Testis (tissue), 3 donors: ENCODE measurements around the gene CAV3. TPM values are rescaled to one million over a fixed set of nuclear protein-coding genes. Genes with fewer than 3 reads are reported as not detected.

ENCODE experiments used
- DNase-seq: peaks from one replicate; pipeline ENCODE4 v3.0.0-alpha.2; 2019
- H3K27ac ChIP-seq, 2 donors: fragments of 200-600 bp; sonication (generic); one replicate each; pipeline ENCODE4 v1.5.1; 2019
- H3K27me3 ChIP-seq: fragments of 200-600 bp; sonication (generic); one replicate; pipeline ENCODE4 v1.5.1; 2019
- H3K36me3 ChIP-seq: fragments of 200-600 bp; sonication (generic); one replicate; pipeline ENCODE4 v1.5.1; 2017; ENCODE audit warnings: low read depth; ENCODE audit errors: missing control alignments
- H3K4me1 ChIP-seq: fragments of 200-600 bp; sonication (generic); one replicate; pipeline ENCODE4 v1.5.1; 2019
- H3K4me3 ChIP-seq, 2 donors: fragments of 200-600 bp; sonication (generic); one replicate each; pipeline ENCODE4 v1.5.1; 2017 to 2019
- H3K9me3 ChIP-seq: fragments of 200-600 bp; sonication (generic); one replicate; pipeline ENCODE4 v1.5.1; 2017
- CTCF ChIP-seq, 3 experiments: fragments of 450-650 bp in 2 of 3; fragments of 200-600 bp in 1 of 3; sonication (generic) in 1 of 3; IDR thresholded peaks; one replicate each; pipeline ENCODE4 v1.5.1; 2016 to 2019; ENCODE audit warnings: antibody characterized with exemption in 3 of 3, mild to moderate bottlenecking in 2 of 3, moderate library complexity in 1 of 3
- POLR2A ChIP-seq: fragments of 450-650 bp; IDR thresholded peaks from one replicate; pipeline ENCODE4 v1.6.1; 2017; ENCODE audit warnings: antibody characterized with exemption, mild to moderate bottlenecking, moderate library complexity
- WGBS, 2 donors: methylation state at CpG; one replicate each; pipeline ENCODE4 v1.1.5; 2018; 5-methylcytosine and 5-hydroxymethylcytosine counted together
- intact Hi-C: fragments of 100-400 bp; cut with DNase I; formaldehyde crosslinking; loops from one replicate; pipeline ENCODE4 v1.15.1; 2023; ENCODE audit warnings: low total_unique reads
- polyA plus RNA-seq: library from polyadenylated mRNA; stranded (reverse); fragments of 350-450 nt; fragmentation: Illumina TruSeq; extraction: RNeasy Lipid Tissue Mini Kit (QIAGEN cat#74804); gene quantifications from one replicate; pipeline ENCODE4 v1.2.3, GENCODE V29; 2014; ENCODE audit warnings: low read depth, low replicate concordance; ENCODE audit not compliant: insufficient read depth
- total RNA-seq, 2 donors: library from RNA; depleted of rRNA; stranded (reverse); fragments of >200 nt; gene quantifications; one replicate each; pipeline ENCODE4 v1.2.3, GENCODE V29; 2016

The CAV3 gene
- total and polyA plus RNA-seq, 3 donors from 2014 or later: 1.3 TPM; not detected in 2

GRCh38 chr3:8729479-8729878 is 4.1 kb upstream of the CAV3 start:
- no peak overlapping the region for H3K4me3 ChIP-seq
- no peak for TF ChIP-seq CTCF (IDR thresholded peaks at IDR 0.05)
- no peak for TF ChIP-seq POLR2A
- WGBS, 2 donors: 92 to 95% methylated on average over 3 of the region's 3 CpGs
- H3K36me3 ChIP-seq: no peaks in the 10 kb centered on the region
- no peak overlapping the region for H3K27ac ChIP-seq
- DNase-seq: no peak
- no peaks in the 10 kb centered on the region for H3K4me1 ChIP-seq
- intact Hi-C loops: no loop called here
- H3K9me3 ChIP-seq: no peaks in the 10 kb centered on the region
- no peaks in the 10 kb centered on the region for H3K27me3 ChIP-seq

GRCh38 chr3:8730656-8731055 is 2.9 kb upstream of the CAV3 start:
- Histone ChIP-seq H3K9me3 (no peaks in the 10 kb centered on the region), H3K27me3 (no peaks in the 10 kb centered on the region), H3K4me1 (no peaks in the 10 kb centered on the region), H3K36me3 (no peaks in the 10 kb centered on the region), H3K4me3 (no peak overlapping the region), H3K27ac (no peak overlapping the region)
- TF ChIP-seq POLR2A: no peak
- no peak for TF ChIP-seq CTCF (IDR thresholded peaks at IDR 0.05)
- intact Hi-C loops: no loop called here
- WGBS, 2 donors: 56 to 66% methylated on average over 3 of the region's 3 CpGs
- no peak for DNase-seq

- no peaks in the 10 kb centered on the region for H3K4me1 ChIP-seq
- DNase-seq: no peak
- intact Hi-C loops: no loop called here
- TF ChIP-seq CTCF (IDR thresholded peaks at IDR 0.05) (no peak), POLR2A (no peak)
- H3K9me3 ChIP-seq: no peaks in the 10 kb centered on the region
- no peak overlapping the region for H3K4me3 ChIP-seq
- H3K27ac ChIP-seq: no peak overlapping the region
- WGBS, 2 donors: 88 to 93% methylated on average over 4 of the region's 4 CpGs
- H3K27me3 ChIP-seq: no peaks in the 10 kb centered on the region
- no peaks in the 10 kb centered on the region for H3K36me3 ChIP-seq
Measured at GRCh38 chr3:8732413-8732812, 1.2 kb upstream of the CAV3 start.

- no peak for DNase-seq
- Histone ChIP-seq H3K9me3 (no peaks in the 10 kb centered on the region), H3K27me3 (no peaks in the 10 kb centered on the region), H3K4me3 (no peak overlapping the region), H3K36me3 (no peaks in the 10 kb centered on the region), H3K27ac (no peak overlapping the region), H3K4me1 (no peaks in the 10 kb centered on the region)
- intact Hi-C loops: no loop called here
- 90 to 91% methylated on average over 16 to 19 of the region's 19 CpGs for WGBS, 2 donors
- no peak for TF ChIP-seq POLR2A
- TF ChIP-seq CTCF (IDR thresholded peaks at IDR 0.05): no peak
Measured at GRCh38 chr3:8734137-8734878, 706 bp downstream of the CAV3 start.

- no peaks in the 10 kb centered on the region for H3K36me3 ChIP-seq
- intact Hi-C loops: no loop called here
- no peaks in the 10 kb centered on the region for H3K27me3 ChIP-seq
- 94 to 98% methylated on average over 1 of the region's 1 CpG for WGBS, 2 donors
- no peaks in the 10 kb centered on the region for H3K9me3 ChIP-seq
- no peak overlapping the region for H3K27ac ChIP-seq
- TF ChIP-seq POLR2A: no peak
- TF ChIP-seq CTCF (IDR thresholded peaks at IDR 0.05): no peak
- no peaks in the 10 kb centered on the region for H3K4me1 ChIP-seq
- H3K4me3 ChIP-seq: no peak overlapping the region
- DNase-seq: no peak
Measured at GRCh38 chr3:8734908-8735307, 1.3 kb downstream of the CAV3 start.
